ENCODE measurements around the gene TAS2R19. TPM values are rescaled to one million over a fixed set of nuclear protein-coding genes. Genes with fewer than 3 reads are reported as not detected.

The TAS2R19 gene
- total RNA-seq, 1 donor from 2014 or later: 3.3 TPM

DNA sequence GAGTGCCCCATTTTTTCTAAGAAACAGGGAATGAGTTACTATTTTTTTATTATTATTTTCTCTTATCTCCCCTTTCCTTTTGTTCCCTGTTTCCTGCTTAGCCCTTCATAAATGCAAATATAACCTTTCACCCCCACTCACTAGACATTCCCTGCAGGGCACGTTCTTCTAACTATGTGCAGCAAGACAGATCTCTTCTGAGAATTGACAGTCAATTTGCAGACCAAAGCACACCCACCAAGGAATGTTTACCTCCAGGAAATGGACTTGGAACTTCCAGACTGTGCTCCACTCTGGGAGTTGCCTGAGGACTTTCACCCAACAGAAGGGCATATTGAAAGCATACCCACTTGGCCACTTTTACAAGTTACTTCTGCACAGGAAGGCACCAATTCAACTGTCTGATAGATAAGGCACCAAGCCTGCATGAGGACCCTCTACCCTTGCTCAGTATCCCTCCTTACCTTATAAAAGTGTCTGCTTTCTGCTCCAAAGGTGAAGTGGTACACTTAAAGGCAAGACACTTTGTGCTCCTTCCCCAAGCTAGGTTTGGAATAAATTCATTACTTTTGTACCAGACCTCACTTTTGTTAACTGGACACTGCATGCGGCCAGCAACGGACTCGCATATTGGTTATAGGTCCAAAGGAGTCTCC is 6.5 kb downstream of the TAS2R19 start:
- DNase-seq (ENCODE audit: low read depth, low spot score): no peak
- Mint-ChIP-seq H3K36me3 (ENCODE audit: low read depth) (peaks cover 6% of the 10 kb centered on the region), H3K27ac (ENCODE audit: unreplicated experiment) (no peak overlapping the region), H3K4me3 (no peak overlapping the region), H3K4me1 (peaks cover 3% of the 10 kb centered on the region), H3K9me3 (no peaks in the 10 kb centered on the region), H3K27me3 (ENCODE audit: low read depth) (no peaks in the 10 kb centered on the region)
- TF ChIP-seq, protein P1, sequence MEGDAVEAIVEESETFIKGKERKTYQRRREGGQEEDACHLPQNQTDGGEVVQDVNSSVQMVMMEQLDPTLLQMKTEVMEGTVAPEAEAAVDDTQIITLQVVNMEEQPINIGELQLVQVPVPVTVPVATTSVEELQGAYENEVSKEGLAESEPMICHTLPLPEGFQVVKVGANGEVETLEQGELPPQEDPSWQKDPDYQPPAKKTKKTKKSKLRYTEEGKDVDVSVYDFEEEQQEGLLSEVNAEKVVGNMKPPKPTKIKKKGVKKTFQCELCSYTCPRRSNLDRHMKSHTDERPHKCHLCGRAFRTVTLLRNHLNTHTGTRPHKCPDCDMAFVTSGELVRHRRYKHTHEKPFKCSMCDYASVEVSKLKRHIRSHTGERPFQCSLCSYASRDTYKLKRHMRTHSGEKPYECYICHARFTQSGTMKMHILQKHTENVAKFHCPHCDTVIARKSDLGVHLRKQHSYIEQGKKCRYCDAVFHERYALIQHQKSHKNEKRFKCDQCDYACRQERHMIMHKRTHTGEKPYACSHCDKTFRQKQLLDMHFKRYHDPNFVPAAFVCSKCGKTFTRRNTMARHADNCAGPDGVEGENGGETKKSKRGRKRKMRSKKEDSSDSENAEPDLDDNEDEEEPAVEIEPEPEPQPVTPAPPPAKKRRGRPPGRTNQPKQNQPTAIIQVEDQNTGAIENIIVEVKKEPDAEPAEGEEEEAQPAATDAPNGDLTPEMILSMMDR (conservative IDR thresholded peaks at IDR 0.05): no peak

DNA sequence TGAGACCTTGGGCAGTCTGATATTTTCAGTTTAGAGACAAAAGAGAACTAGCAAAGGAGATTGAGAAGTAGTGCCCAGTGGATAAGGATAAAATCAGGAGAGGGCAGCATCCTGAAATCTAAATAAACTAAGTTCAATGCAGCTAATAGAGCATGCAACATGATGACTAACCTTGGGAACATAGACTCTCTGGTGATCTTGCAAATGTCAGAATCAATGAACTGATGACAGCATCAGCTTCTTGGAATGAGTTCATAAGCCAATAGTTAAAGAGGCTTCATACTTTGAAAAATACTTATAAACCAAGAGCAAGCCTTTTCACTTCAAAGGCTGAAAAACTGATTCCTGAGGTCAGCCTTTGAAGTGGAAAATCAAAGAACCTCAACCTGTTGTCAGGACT is 8.2 kb downstream of the TAS2R19 start:
- H3K27ac Mint-ChIP-seq (ENCODE audit: unreplicated experiment): no peak overlapping the region
- no peak overlapping the region for H3K4me3 Mint-ChIP-seq
- H3K27me3 Mint-ChIP-seq (ENCODE audit: low read depth): no peaks in the 10 kb centered on the region
- H3K4me1 Mint-ChIP-seq: peaks cover 3% of the 10 kb centered on the region
- TF ChIP-seq, protein P1 (conservative IDR thresholded peaks at IDR 0.05): no peak
- H3K9me3 Mint-ChIP-seq: no peaks in the 10 kb centered on the region
- no peak for DNase-seq (ENCODE audit: low read depth, low spot score)
- peaks cover 6% of the 10 kb centered on the region for H3K36me3 Mint-ChIP-seq (ENCODE audit: low read depth)

- TF ChIP-seq, protein P1 (conservative IDR thresholded peaks at IDR 0.05): no peak
- no peak overlapping the region for H3K4me3 Mint-ChIP-seq
- DNase-seq (ENCODE audit: low read depth, low spot score): no peak
- H3K36me3 Mint-ChIP-seq (ENCODE audit: low read depth): no peaks in the 10 kb centered on the region
- no peaks in the 10 kb centered on the region for H3K4me1 Mint-ChIP-seq
- no peaks in the 10 kb centered on the region for H3K9me3 Mint-ChIP-seq
- no peaks in the 10 kb centered on the region for H3K27me3 Mint-ChIP-seq (ENCODE audit: low read depth)
- H3K27ac Mint-ChIP-seq (ENCODE audit: unreplicated experiment): no peak overlapping the region
These were observed 14.8 kb downstream of the TAS2R19 start for GRCh38 chr12:11007608-11008007.

DNA sequence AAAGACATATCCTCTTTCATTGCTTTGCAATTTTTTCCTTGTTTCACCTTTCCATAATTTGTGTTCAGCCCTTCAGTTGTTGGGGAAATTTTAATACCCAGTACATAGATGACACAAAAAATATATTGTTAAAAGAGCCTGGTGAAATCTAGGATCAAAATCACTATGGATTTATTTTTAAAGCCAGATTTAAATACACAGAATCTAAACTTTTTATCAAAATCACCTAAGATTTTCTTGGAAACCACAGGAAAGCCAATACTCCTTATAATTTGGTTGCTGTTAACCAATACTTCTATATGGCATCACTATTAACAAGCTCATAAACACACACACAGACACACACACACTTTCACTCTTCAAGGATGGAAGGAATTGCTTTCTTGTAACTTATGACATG is 24.2 kb downstream of the TAS2R19 start, which contains the start of gene TAS2R20:
TSS of gene TAS2R20 (minus strand) at position 101 of the 400 bp plus-strand sequence. CDS start 429 bp downstream, outside the sequence.
- Mint-ChIP-seq H3K4me1 (no peaks in the 10 kb centered on the region), H3K36me3 (ENCODE audit: low read depth) (peaks cover 18% of the 10 kb centered on the region), H3K27me3 (ENCODE audit: low read depth) (no peaks in the 10 kb centered on the region), H3K27ac (ENCODE audit: unreplicated experiment) (no peak within 1 kb of the TSS), H3K4me3 (no peak within 1 kb of the TSS), H3K9me3 (peaks cover 6% of the 10 kb centered on the region)
- TF ChIP-seq, protein P1 (conservative IDR thresholded peaks at IDR 0.05): no peak
- no peak for DNase-seq (ENCODE audit: low read depth, low spot score)

DNA sequence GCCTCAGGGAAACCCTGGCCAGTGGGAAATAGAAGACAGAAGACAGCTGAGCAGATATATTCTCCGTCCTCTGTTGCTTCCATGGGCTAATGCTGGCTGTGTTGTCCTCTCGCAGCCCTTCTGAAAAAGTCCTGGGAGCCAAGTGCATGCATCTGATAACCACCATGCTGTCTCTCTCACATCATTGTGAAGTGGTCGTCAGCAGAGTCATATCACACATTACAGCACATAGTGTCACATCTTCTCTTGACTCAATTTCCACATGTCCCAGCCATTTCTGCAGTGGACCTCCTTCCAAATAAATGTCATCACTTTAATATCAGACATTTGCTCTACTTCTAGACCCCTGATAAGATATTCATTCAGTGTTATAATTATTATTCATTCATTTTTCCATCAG is 28.1 kb downstream of the TAS2R19 start:
- H3K36me3 Mint-ChIP-seq (ENCODE audit: low read depth): peaks cover 23% of the 10 kb centered on the region
- no peaks in the 10 kb centered on the region for H3K4me1 Mint-ChIP-seq
- H3K27ac Mint-ChIP-seq (ENCODE audit: unreplicated experiment): no peak overlapping the region
- no peak overlapping the region for H3K4me3 Mint-ChIP-seq
- no peak for DNase-seq (ENCODE audit: low read depth, low spot score)
- TF ChIP-seq, protein P1 (conservative IDR thresholded peaks at IDR 0.05): no peak
- no peaks in the 10 kb centered on the region for H3K27me3 Mint-ChIP-seq (ENCODE audit: low read depth)
- peaks cover 9% of the 10 kb centered on the region for H3K9me3 Mint-ChIP-seq
